Adrenal gland (tissue), 5 donors: ENCODE measurements around the gene MUC6.

Experiments
- CTCF ChIP-seq, 6 experiments: fragments of 450-650 bp in 4 of 6; fragments of 200-600 bp in 2 of 6; sonication (generic) in 1 of 6; IDR thresholded peaks; 1 replicate in 5 of 6; 2 replicates in 1 of 6; pipeline versions ENCODE4 v1.5.1 to v1.8.0; 2016 to 2021; ENCODE audit warnings: antibody characterized with exemption in 6 of 6, mild to moderate bottlenecking in 2 of 6, moderate library complexity in 1 of 6
- POLR2A ChIP-seq, 2 donors: fragments of 450-650 bp; IDR thresholded peaks; one replicate each; pipeline ENCODE4 v1.6.1; 2017; ENCODE audit warnings: antibody characterized with exemption in 2 of 2, mild to moderate bottlenecking in 2 of 2, moderate library complexity in 1 of 2
- donor health status: DM: no; HTN: no; CAD: no.

- TF ChIP-seq CTCF (IDR thresholded peaks at IDR 0.05) (no peak), POLR2A (IDR thresholded peaks at IDR 0.05) (no peak)
Observed at GRCh38 chr11:997907-998306, 38.6 kb downstream of the MUC6 start.
